SU-DHL-6 (cell line): ENCODE data around the gene SH3PXD2A.

ENCODE experiments used
- EZH2phosphoT487 ChIP-seq: fragments of 200-600 bp; sonication (generic), shearing (Covaris generic); conservative IDR thresholded peaks from 2 replicates; pipeline ENCODE4 v1.6.1; 2018; ENCODE audit warnings: mild to moderate bottlenecking, antibody characterized with exemption, low read length, moderate library complexity, mixed read lengths
- TF ChIP-seq, protein P1 (sequence below): fragments of 200-600 bp; sonication (generic); IDR thresholded peaks from one replicate; pipeline ENCODE4 v1.5.1; 2017; ENCODE audit warnings: antibody characterized with exemption, mild to moderate bottlenecking, low read length, moderate library complexity; ENCODE audit not compliant: insufficient read depth, poor library complexity, severe bottlenecking

DNA sequence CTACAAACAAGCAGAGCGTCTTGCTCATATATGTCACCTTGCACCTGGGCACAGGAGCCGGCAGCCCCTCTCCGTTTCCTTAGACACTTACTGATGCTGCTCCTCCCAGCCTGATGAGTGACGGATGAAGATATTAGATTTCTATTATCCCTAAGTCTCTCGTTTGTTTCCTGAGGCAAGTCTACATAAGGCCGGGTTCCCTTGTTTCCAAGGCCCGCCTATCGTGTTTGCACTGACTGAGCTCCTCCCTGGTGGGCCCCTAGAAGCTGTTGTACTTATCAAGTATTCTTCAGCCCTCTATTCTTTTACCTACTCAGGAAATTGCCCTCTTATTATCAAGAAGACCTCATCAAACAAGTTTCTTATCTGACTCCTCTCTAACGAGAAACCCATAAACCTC is 18.5 kb downstream of the SH3PXD2A start:
- TF ChIP-seq, protein P1, sequence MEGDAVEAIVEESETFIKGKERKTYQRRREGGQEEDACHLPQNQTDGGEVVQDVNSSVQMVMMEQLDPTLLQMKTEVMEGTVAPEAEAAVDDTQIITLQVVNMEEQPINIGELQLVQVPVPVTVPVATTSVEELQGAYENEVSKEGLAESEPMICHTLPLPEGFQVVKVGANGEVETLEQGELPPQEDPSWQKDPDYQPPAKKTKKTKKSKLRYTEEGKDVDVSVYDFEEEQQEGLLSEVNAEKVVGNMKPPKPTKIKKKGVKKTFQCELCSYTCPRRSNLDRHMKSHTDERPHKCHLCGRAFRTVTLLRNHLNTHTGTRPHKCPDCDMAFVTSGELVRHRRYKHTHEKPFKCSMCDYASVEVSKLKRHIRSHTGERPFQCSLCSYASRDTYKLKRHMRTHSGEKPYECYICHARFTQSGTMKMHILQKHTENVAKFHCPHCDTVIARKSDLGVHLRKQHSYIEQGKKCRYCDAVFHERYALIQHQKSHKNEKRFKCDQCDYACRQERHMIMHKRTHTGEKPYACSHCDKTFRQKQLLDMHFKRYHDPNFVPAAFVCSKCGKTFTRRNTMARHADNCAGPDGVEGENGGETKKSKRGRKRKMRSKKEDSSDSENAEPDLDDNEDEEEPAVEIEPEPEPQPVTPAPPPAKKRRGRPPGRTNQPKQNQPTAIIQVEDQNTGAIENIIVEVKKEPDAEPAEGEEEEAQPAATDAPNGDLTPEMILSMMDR = no peak
- no peak for TF ChIP-seq EZH2phosphoT487
